Measurements from ENCODE around the gene OSBPL6.

OSBPL6 gene

DNA sequence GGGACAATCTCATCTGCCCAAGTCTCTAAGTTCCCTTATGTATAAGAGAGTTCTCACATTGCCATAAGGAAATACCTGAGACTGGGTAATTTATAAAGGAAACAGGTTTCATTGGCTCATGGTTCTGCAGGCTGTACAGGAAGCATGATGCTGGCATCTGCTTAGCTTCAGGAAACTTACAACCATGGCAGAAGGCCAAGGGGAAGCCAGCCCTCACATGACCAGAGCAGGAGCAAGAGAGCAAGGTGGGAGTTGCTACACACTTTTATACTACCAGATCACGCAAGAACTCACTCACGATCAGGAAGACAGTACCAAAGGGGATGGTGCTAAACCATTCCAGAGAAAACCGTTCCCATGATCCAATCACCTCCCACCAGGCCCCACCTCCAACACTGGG is 182.7 kb downstream of the OSBPL6 start:
- Histone ChIP-seq H3K4me2 (ENCODE audit: low read length) (no peak overlapping the region), H3K4me1 (no peaks in the 10 kb centered on the region), H3K4me3 (ENCODE audit: low read depth, low read length) (no peak overlapping the region), H3K27ac (no peak overlapping the region), H3K9ac (no peak overlapping the region), H3K27me3 (ENCODE audit: control insufficient read depth, insufficient read depth, low read length) (no peaks in the 10 kb centered on the region), H3K79me2 (no peaks in the 10 kb centered on the region), H3K9me3 (ENCODE audit: control insufficient read depth, low read length) (no peaks in the 10 kb centered on the region), H3K36me3 (ENCODE audit: control insufficient read depth, insufficient read depth, low read length) (no peaks in the 10 kb centered on the region), H2AFZ (no peak overlapping the region)
- TF ChIP-seq, protein P1, sequence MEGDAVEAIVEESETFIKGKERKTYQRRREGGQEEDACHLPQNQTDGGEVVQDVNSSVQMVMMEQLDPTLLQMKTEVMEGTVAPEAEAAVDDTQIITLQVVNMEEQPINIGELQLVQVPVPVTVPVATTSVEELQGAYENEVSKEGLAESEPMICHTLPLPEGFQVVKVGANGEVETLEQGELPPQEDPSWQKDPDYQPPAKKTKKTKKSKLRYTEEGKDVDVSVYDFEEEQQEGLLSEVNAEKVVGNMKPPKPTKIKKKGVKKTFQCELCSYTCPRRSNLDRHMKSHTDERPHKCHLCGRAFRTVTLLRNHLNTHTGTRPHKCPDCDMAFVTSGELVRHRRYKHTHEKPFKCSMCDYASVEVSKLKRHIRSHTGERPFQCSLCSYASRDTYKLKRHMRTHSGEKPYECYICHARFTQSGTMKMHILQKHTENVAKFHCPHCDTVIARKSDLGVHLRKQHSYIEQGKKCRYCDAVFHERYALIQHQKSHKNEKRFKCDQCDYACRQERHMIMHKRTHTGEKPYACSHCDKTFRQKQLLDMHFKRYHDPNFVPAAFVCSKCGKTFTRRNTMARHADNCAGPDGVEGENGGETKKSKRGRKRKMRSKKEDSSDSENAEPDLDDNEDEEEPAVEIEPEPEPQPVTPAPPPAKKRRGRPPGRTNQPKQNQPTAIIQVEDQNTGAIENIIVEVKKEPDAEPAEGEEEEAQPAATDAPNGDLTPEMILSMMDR (IDR thresholded peaks at IDR 0.05) = no peak

DNA sequence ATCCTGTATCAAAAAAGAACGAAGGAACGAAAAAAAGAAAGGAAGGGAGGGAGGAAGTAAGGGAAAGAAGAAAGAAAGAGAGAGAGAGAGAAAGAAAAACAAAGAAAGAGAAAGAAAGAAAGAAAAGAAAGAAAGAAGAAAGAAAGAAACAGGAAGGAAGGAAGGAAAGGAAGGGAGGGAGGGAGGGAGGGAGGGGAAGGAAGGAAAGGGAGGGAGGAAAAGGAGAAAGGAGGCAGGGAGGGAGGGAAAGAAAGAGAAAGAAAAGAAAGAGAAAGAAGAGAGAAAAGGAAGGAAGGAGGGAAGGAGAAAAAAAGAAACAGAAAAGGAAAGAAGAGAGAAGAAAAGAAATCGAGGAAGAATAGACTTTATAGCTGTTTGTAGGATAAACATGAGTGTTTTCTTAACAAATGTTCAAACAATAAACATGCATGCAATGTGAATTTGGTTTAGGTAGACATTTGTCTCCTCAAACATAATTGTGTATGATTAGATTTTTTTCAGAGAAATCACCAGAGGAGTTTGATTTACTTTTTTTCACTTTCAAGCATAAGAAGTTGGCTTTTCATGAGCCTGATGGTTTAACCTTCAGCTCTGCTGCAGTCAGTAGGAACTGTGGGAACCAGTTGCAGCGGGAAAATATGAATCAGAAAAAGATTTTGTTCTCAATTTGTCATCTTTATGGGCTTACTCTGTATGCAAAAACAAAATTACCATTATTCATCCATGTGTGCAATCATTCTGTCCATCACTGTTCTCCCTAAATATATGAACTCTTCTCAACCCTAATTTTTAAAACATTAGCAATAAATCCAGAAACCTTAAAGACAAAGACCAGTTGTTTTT is 185.1 kb downstream of the OSBPL6 start:
- no peak overlapping the region for H3K27ac ChIP-seq
- TF ChIP-seq, protein P1 (IDR thresholded peaks at IDR 0.05) = no peak
- H3K27me3 ChIP-seq (ENCODE audit: control insufficient read depth, insufficient read depth, low read length) = no peaks in the 10 kb centered on the region
- H3K4me2 ChIP-seq (ENCODE audit: low read length) = no peak overlapping the region
- no peaks in the 10 kb centered on the region for H3K79me2 ChIP-seq
- H3K9me3 ChIP-seq (ENCODE audit: control insufficient read depth, low read length) = no peaks in the 10 kb centered on the region
- no peaks in the 10 kb centered on the region for H3K36me3 ChIP-seq (ENCODE audit: control insufficient read depth, insufficient read depth, low read length)
- no peaks in the 10 kb centered on the region for H3K4me1 ChIP-seq
- H3K4me3 ChIP-seq (ENCODE audit: low read depth, low read length) = no peak overlapping the region
- no peak overlapping the region for H3K9ac ChIP-seq
- H2AFZ ChIP-seq = no peak overlapping the region

DNA sequence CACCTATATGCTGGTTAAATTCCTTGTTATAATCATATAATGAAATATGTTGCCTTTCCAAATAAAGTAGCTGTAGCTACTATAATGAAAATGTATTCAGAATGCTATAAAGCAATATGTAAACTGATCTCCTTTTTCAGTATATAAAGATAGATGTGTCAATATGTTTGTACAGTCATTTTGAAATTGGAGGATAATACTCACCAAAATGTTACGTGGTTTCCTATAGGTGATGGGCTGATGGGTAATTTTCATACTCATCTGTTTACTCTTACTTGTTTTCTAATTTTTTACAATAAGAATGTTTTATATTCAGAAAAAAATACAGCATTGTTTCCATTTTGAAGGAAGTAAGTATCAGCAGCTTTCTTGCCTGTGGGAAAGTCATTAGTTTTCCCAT is 186.5 kb downstream of the OSBPL6 start:
- Histone ChIP-seq H3K27ac (no peak overlapping the region), H3K9me3 (ENCODE audit: control insufficient read depth, low read length) (no peaks in the 10 kb centered on the region), H2AFZ (no peak overlapping the region), H3K4me2 (ENCODE audit: low read length) (no peak overlapping the region), H3K4me1 (no peaks in the 10 kb centered on the region), H3K4me3 (ENCODE audit: low read depth, low read length) (no peak overlapping the region), H3K27me3 (ENCODE audit: control insufficient read depth, insufficient read depth, low read length) (no peaks in the 10 kb centered on the region), H3K79me2 (no peaks in the 10 kb centered on the region), H3K36me3 (ENCODE audit: control insufficient read depth, insufficient read depth, low read length) (no peaks in the 10 kb centered on the region), H3K9ac (no peak overlapping the region)
- TF ChIP-seq, protein P1 (IDR thresholded peaks at IDR 0.05) = no peak

DNA sequence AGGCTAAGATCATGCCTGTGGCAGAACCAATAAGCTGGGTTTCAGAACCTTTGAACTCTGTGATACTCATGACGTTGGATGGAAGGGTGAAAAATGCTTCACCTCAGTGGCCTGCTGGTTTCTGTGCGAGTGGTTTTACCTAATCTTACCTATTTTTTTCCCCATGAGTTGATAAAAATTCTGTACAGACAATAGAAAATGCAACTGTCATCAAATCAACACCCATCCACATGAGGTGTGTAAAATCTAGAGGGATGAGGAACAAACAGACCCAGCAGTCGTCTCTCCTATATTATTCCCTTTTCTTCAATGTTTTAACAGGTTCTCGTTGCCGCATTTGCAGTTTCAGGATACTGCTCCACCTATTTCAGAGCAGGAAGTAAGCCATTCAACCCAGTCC is 189.4 kb downstream of the OSBPL6 start:
- no peak overlapping the region for H3K4me2 ChIP-seq (ENCODE audit: low read length)
- no peaks in the 10 kb centered on the region for H3K9me3 ChIP-seq (ENCODE audit: control insufficient read depth, low read length)
- no peak overlapping the region for H3K27ac ChIP-seq
- no peak overlapping the region for H2AFZ ChIP-seq
- TF ChIP-seq, protein P1 (IDR thresholded peaks at IDR 0.05) = no peak
- no peak overlapping the region for H3K4me3 ChIP-seq (ENCODE audit: low read depth, low read length)
- H3K4me1 ChIP-seq = no peaks in the 10 kb centered on the region
- no peaks in the 10 kb centered on the region for H3K27me3 ChIP-seq (ENCODE audit: control insufficient read depth, insufficient read depth, low read length)
- H3K79me2 ChIP-seq = no peaks in the 10 kb centered on the region
- H3K36me3 ChIP-seq (ENCODE audit: control insufficient read depth, insufficient read depth, low read length) = no peaks in the 10 kb centered on the region
- H3K9ac ChIP-seq = no peak overlapping the region

All from parathyroid adenoma (tissue), 2 donors.